Neural progenitor cell (in vitro differentiated cells): ENCODE measurements around the gene LPCAT3. TPM values are rescaled to one million over a fixed set of nuclear protein-coding genes. Genes with fewer than 3 reads are reported as not detected.
A peak's percentile ranks its signal among the peaks of the same experiment; 100 is the strongest.

Experiments
- DNase-seq: peaks from one replicate; pipeline ENCODE4 v3.0.0-alpha.2; 2016; ENCODE audit warnings: low spot score
- H2AFZ ChIP-seq: fragments of 200-600 bp; sonication (generic); replicated peaks from 2 replicates; pipeline ENCODE4 v1.6.1; 2016; ENCODE audit warnings: antibody characterized with exemption
- H3F3A ChIP-seq: fragments of 200-600 bp; sonication (generic); 2 replicates; pipeline ENCODE4 v1.6.1; 2016; ENCODE audit warnings: antibody characterized with exemption, low read depth
- H3K27ac ChIP-seq: fragments of 200-600 bp; sonication (generic); 2 replicates; pipeline ENCODE4 v1.5.1; 2016; ENCODE audit warnings: mild to moderate bottlenecking
- H3K27me3 ChIP-seq: fragments of 200-600 bp; sonication (generic); 2 replicates; pipeline ENCODE4 v1.6.1; 2016; ENCODE audit warnings: mild to moderate bottlenecking, moderate library complexity
- H3K36me3 ChIP-seq: fragments of 200-600 bp; sonication (generic); 2 replicates; pipeline ENCODE4 v1.5.1; 2016
- H3K4me1 ChIP-seq: fragments of 200-600 bp; sonication (generic); 2 replicates; pipeline ENCODE4 v1.6.1; 2016; ENCODE audit warnings: mixed run types
- H3K4me2 ChIP-seq: fragments of 200-600 bp; sonication (generic); 2 replicates; pipeline ENCODE4 v1.6.1; 2016
- H3K4me3 ChIP-seq: fragments of 200-600 bp; sonication (generic); 2 replicates; pipeline ENCODE4 v1.5.1; 2016
- H3K79me2 ChIP-seq: fragments of 200-600 bp; sonication (generic); 2 replicates; pipeline ENCODE4 v1.6.1; 2016; ENCODE audit warnings: low read depth
- H3K9ac ChIP-seq: fragments of 200-600 bp; sonication (generic); 2 replicates; pipeline ENCODE4 v1.6.1; 2016
- H3K9me3 ChIP-seq: fragments of 200-600 bp; sonication (generic); 2 replicates; pipeline ENCODE4 v1.5.1; 2016; ENCODE audit warnings: low read depth
- H4K20me1 ChIP-seq: fragments of 200-600 bp; sonication (generic); 2 replicates; pipeline ENCODE4 v1.6.1; 2016; ENCODE audit warnings: low read depth
- H3K27ac Mint-ChIP-seq: 3 replicates; pipeline ENCODE4 v1.8.0; 2021; ENCODE audit warnings: mixed read lengths
- H3K27me3 Mint-ChIP-seq: 2 replicates; pipeline ENCODE4 v1.8.0; 2022; ENCODE audit warnings: low read depth, mild to moderate bottlenecking, inconsistent platforms, moderate library complexity, mixed read lengths; ENCODE audit not compliant: insufficient read depth
- H3K36me3 Mint-ChIP-seq: 3 replicates; pipeline ENCODE4 v1.8.0; 2021; ENCODE audit warnings: mixed read lengths
- H3K4me1 Mint-ChIP-seq: 3 replicates; pipeline ENCODE4 v1.8.0; 2021; ENCODE audit warnings: mixed read lengths
- H3K4me3 Mint-ChIP-seq: 3 replicates; pipeline ENCODE4 v1.8.0; 2021; ENCODE audit warnings: mild to moderate bottlenecking, moderate library complexity, mixed read lengths
- H3K9me3 Mint-ChIP-seq: 3 replicates; pipeline ENCODE4 v1.8.0; 2020; ENCODE audit warnings: mixed read lengths
- CTCF ChIP-seq: fragments of 200-600 bp; sonication (generic); IDR thresholded peaks from 2 replicates; pipeline ENCODE4 v1.5.1; 2017; ENCODE audit warnings: antibody characterized with exemption, mild to moderate bottlenecking
- EZH2 ChIP-seq: fragments of 200-600 bp; sonication (generic); IDR thresholded peaks from 2 replicates; pipeline ENCODE4 v1.6.1; 2017; ENCODE audit warnings: antibody characterized with exemption, mild to moderate bottlenecking, moderate library complexity
- EZH2phosphoT487 ChIP-seq: fragments of 200-600 bp; sonication (generic); IDR thresholded peaks from 2 replicates; pipeline ENCODE4 v1.6.1; 2017; ENCODE audit warnings: antibody characterized with exemption
- total RNA-seq: library from RNA; depleted of rRNA; stranded (reverse); fragments of >200 nt; gene quantifications from 2 replicates; pipeline ENCODE4 v1.2.3, GENCODE V29; 2015; ENCODE audit warnings: low replicate concordance

LPCAT3 gene
- total RNA-seq, 1 donor from 2014 or later: 18.1 TPM

- Histone ChIP-seq H3K4me1 (peaks cover 3% of the 10 kb centered on the region), H2AFZ (no peak overlapping the region), H4K20me1 (no peaks in the 10 kb centered on the region), H3K4me2 (no peak overlapping the region), H3K4me3 (no peak overlapping the region), H3K9ac (no peak overlapping the region), H3K36me3 (no peaks in the 10 kb centered on the region), H3K27ac (no peak overlapping the region), H3K27me3 (no peaks in the 10 kb centered on the region), H3K79me2 (no peaks in the 10 kb centered on the region), H3K9me3 (no peaks in the 10 kb centered on the region), H3F3A (peaks cover 7% of the 10 kb centered on the region)
- Mint-ChIP-seq H3K9me3 (no peaks in the 10 kb centered on the region), H3K27ac (peak overlapping the region; percentile 78), H3K27me3 (peaks cover 5% of the 10 kb centered on the region), H3K4me1 (peaks cover 26% of the 10 kb centered on the region), H3K4me3 (peak overlapping the region; percentile 38), H3K36me3 (peaks cover 6% of the 10 kb centered on the region)
- no peak for DNase-seq
- TF ChIP-seq EZH2phosphoT487: no peak
- no peak for TF ChIP-seq EZH2
- TF ChIP-seq CTCF: no peak
These were observed 66.6 kb downstream of the LPCAT3 start for GRCh38 chr12:6951551-6952120.

GRCh38 chr12:6950811-6951540 is 67.3 kb downstream of the LPCAT3 start, which contains the start of gene PTPN6:
PTPN6 (plus strand) TSS chr12:6951356; CDS start chr12:6951513, 157 bp downstream.
- Mint-ChIP-seq H3K36me3 (peaks cover 6% of the 10 kb centered on the region), H3K4me3 (peak within 1 kb of the TSS; percentile 38), H3K9me3 (no peaks in the 10 kb centered on the region), H3K27me3 (peaks cover 5% of the 10 kb centered on the region), H3K27ac (peak within 1 kb of the TSS; percentile 78), H3K4me1 (peaks cover 27% of the 10 kb centered on the region)
- H2AFZ ChIP-seq: no peak within 1 kb of the TSS
- H3K9ac ChIP-seq: no peak within 1 kb of the TSS
- peaks cover 8% of the 10 kb centered on the region for H3K4me1 ChIP-seq
- H3F3A ChIP-seq: peaks cover 13% of the 10 kb centered on the region
- H3K27ac ChIP-seq: no peak within 1 kb of the TSS
- no peak for TF ChIP-seq CTCF
- no peak for TF ChIP-seq EZH2
- no peak for TF ChIP-seq EZH2phosphoT487
- no peak within 1 kb of the TSS for H3K4me3 ChIP-seq
- no peaks in the 10 kb centered on the region for H3K36me3 ChIP-seq
- no peaks in the 10 kb centered on the region for H3K79me2 ChIP-seq
- no peak for DNase-seq
- H3K9me3 ChIP-seq: no peaks in the 10 kb centered on the region
- no peaks in the 10 kb centered on the region for H3K27me3 ChIP-seq
- H3K4me2 ChIP-seq: no peak within 1 kb of the TSS
- peaks cover under 1% of the 10 kb centered on the region for H4K20me1 ChIP-seq

- Histone ChIP-seq H4K20me1 (peaks cover 6% of the 10 kb centered on the region), H3K79me2 (peaks cover 3% of the 10 kb centered on the region), H3K4me1 (peaks cover 12% of the 10 kb centered on the region), H3K27me3 (no peaks in the 10 kb centered on the region), H3K27ac (no peak overlapping the region), H3K4me3 (no peak overlapping the region), H3K9ac (no peak overlapping the region), H3K36me3 (no peaks in the 10 kb centered on the region), H3F3A (peaks cover 19% of the 10 kb centered on the region), H2AFZ (no peak overlapping the region), H3K9me3 (no peaks in the 10 kb centered on the region), H3K4me2 (no peak overlapping the region)
- Mint-ChIP-seq H3K27ac (peak overlapping the region; percentile 29), H3K4me1 (peaks cover 32% of the 10 kb centered on the region), H3K4me3 (no peak overlapping the region), H3K9me3 (no peaks in the 10 kb centered on the region), H3K36me3 (peaks cover 6% of the 10 kb centered on the region), H3K27me3 (peaks cover 5% of the 10 kb centered on the region)
- TF ChIP-seq EZH2phosphoT487 (no peak), CTCF (no peak), EZH2 (no peak)
- DNase-seq: no peak
These were observed 67.9 kb downstream of the LPCAT3 start for GRCh38 chr12:6950401-6950801.
